IgD-negative memory B cell (primary cell): Measurements from ENCODE around the gene WNT6. TPM values are rescaled to one million over a fixed set of nuclear protein-coding genes. Genes with fewer than 3 reads are reported as not detected.

Experiments used
- H3K27ac Mint-ChIP-seq, 3 donors: one replicate each; pipeline ENCODE4 v1.8.0; 2020 to 2022; ENCODE audit warnings: mild to moderate bottlenecking in 3 of 3, mixed read lengths in 3 of 3, moderate library complexity in 1 of 3
- H3K27me3 Mint-ChIP-seq: one replicate; pipeline ENCODE4 v1.8.0; 2021; ENCODE audit warnings: mixed read lengths
- H3K36me3 Mint-ChIP-seq: one replicate; pipeline ENCODE4 v1.8.0; 2020; ENCODE audit warnings: mild to moderate bottlenecking, mixed read lengths
- H3K4me1 Mint-ChIP-seq, 3 donors: one replicate each; pipeline ENCODE4 v1.8.0; 2020 to 2022; ENCODE audit warnings: mixed read lengths in 3 of 3, mild to moderate bottlenecking in 1 of 3
- H3K4me3 Mint-ChIP-seq, 4 donors: one replicate each; pipeline ENCODE4 v1.8.0; 2020 to 2022; ENCODE audit warnings: mild to moderate bottlenecking in 4 of 4, mixed read lengths in 4 of 4, moderate library complexity in 3 of 4
- H3K9me3 Mint-ChIP-seq, 3 donors: one replicate each; pipeline ENCODE4 v1.8.0; 2020 to 2021; ENCODE audit warnings: mixed read lengths in 3 of 3, mild to moderate bottlenecking in 1 of 3
- polyA plus RNA-seq: library from polyadenylated mRNA; unstranded; fragments of 300-500 nt; fragmentation: Illumina TruSeq; gene quantifications from one replicate; pipeline ENCODE4 v1.2.3, GENCODE V29; 2021

The WNT6 gene
- polyA plus RNA-seq, 1 donor from 2014 or later, result 0.86 TPM

- Mint-ChIP-seq H3K4me3 (peak overlapping the region in 3 of 4 donors; percentile 31 to 77 (median 46)), H3K9me3 (no peaks in the 10 kb centered on the region), H3K27ac (peak overlapping the region; percentile 14 to 97 (median 92)), H3K36me3 (peaks cover 2% of the 10 kb centered on the region), H3K27me3 (peaks cover 7% of the 10 kb centered on the region), H3K4me1 (peaks cover 29 to 47% (median 31%) of the 10 kb centered on the region in 3 donors)
Observed at GRCh38 chr2:218894880-218895157, 35.2 kb downstream of the WNT6 start.

- Mint-ChIP-seq H3K27ac (peak overlapping the region in 2 of 3 donors; percentile 92 to 97), H3K4me3 (peak overlapping the region in 3 of 4 donors; percentile 31 to 88 (median 45)), H3K4me1 (peaks cover 29 to 47% (median 31%) of the 10 kb centered on the region in 3 donors), H3K36me3 (peaks cover 2% of the 10 kb centered on the region), H3K27me3 (peaks cover 7% of the 10 kb centered on the region), H3K9me3 (no peaks in the 10 kb centered on the region)
Observed at GRCh38 chr2:218895326-218895725, 35.7 kb downstream of the WNT6 start.

GRCh38 chr2:218895759-218896500 lies 36.3 kb downstream of the WNT6 start:
- Mint-ChIP-seq H3K4me1 (peaks cover 29 to 47% (median 31%) of the 10 kb centered on the region in 3 donors), H3K4me3 (peak overlapping the region; percentile 31 to 93 (median 84)), H3K9me3 (no peaks in the 10 kb centered on the region), H3K27me3 (peaks cover 13% of the 10 kb centered on the region), H3K36me3 (peaks cover 2% of the 10 kb centered on the region), H3K27ac (peak overlapping the region; percentile 92 to 98 (median 97))

- H3K4me3 Mint-ChIP-seq, result peak overlapping the region; percentile 31 to 93 (median 84)
- peaks cover 29 to 43% (median 31%) of the 10 kb centered on the region in 3 donors for H3K4me1 Mint-ChIP-seq
- H3K27ac Mint-ChIP-seq, result peak overlapping the region; percentile 92 to 98 (median 97)
- no peaks in the 10 kb centered on the region for H3K9me3 Mint-ChIP-seq
- peaks cover 2% of the 10 kb centered on the region for H3K36me3 Mint-ChIP-seq
- peaks cover 16% of the 10 kb centered on the region for H3K27me3 Mint-ChIP-seq
Observed at GRCh38 chr2:218896501-218897393, 37.1 kb downstream of the WNT6 start.

GRCh38 chr2:218897394-218898108 lies 37.9 kb downstream of the WNT6 start:
- Mint-ChIP-seq H3K9me3 (peaks cover 0 to 2% (median 0%) of the 10 kb centered on the region in 3 donors), H3K4me3 (peak overlapping the region; percentile 81 to 92 (median 87)), H3K4me1 (peaks cover 29 to 41% (median 30%) of the 10 kb centered on the region in 3 donors), H3K27me3 (peaks cover 19% of the 10 kb centered on the region), H3K36me3 (peaks cover 4% of the 10 kb centered on the region), H3K27ac (peak overlapping the region; percentile 92 to 98 (median 97))

- H3K27me3 Mint-ChIP-seq, result peaks cover 20% of the 10 kb centered on the region
- H3K9me3 Mint-ChIP-seq, result peaks cover 0 to 2% (median 0%) of the 10 kb centered on the region in 3 donors
- peaks cover 2% of the 10 kb centered on the region for H3K36me3 Mint-ChIP-seq
- H3K4me1 Mint-ChIP-seq, result peaks cover 25 to 37% (median 25%) of the 10 kb centered on the region in 3 donors
- H3K27ac Mint-ChIP-seq, result peak overlapping the region; percentile 90 to 97 (median 92)
- H3K4me3 Mint-ChIP-seq, result peak overlapping the region; percentile 80 to 92 (median 87)
Observed at GRCh38 chr2:218898109-218898878, 38.7 kb downstream of the WNT6 start.

GRCh38 chr2:218899147-218899546 lies 39.5 kb downstream of the WNT6 start:
- Mint-ChIP-seq H3K36me3 (peaks cover 2% of the 10 kb centered on the region), H3K27me3 (peaks cover 20% of the 10 kb centered on the region), H3K4me1 (peaks cover 16 to 28% (median 16%) of the 10 kb centered on the region in 3 donors), H3K4me3 (no peak overlapping the region), H3K27ac (peak overlapping the region in 1 of 3 donors; percentile 92), H3K9me3 (peaks cover 0 to 2% (median 0%) of the 10 kb centered on the region in 3 donors)

GRCh38 chr2:218902427-218902826 lies 42.8 kb downstream of the WNT6 start:
- Mint-ChIP-seq H3K36me3 (peaks cover 2% of the 10 kb centered on the region), H3K4me1 (peaks cover 4 to 9% (median 8%) of the 10 kb centered on the region in 3 donors), H3K27ac (peak overlapping the region in 1 of 3 donors; percentile 18), H3K4me3 (no peak overlapping the region), H3K9me3 (peaks cover 0 to 2% (median 0%) of the 10 kb centered on the region in 3 donors), H3K27me3 (peaks cover 22% of the 10 kb centered on the region)

GRCh38 chr2:218904176-218904575 lies 44.6 kb downstream of the WNT6 start:
- Mint-ChIP-seq H3K27me3 (peaks cover 23% of the 10 kb centered on the region), H3K9me3 (peaks cover 0 to 2% (median 0%) of the 10 kb centered on the region in 3 donors), H3K4me3 (no peak overlapping the region), H3K36me3 (peaks cover 2% of the 10 kb centered on the region), H3K4me1 (peaks cover 2 to 7% (median 6%) of the 10 kb centered on the region in 3 donors), H3K27ac (no peak overlapping the region)

GRCh38 chr2:218908721-218909619 lies 49.4 kb downstream of the WNT6 start:
- Mint-ChIP-seq H3K36me3 (no peaks in the 10 kb centered on the region), H3K9me3 (no peaks in the 10 kb centered on the region), H3K27me3 (peaks cover 7% of the 10 kb centered on the region), H3K27ac (peak overlapping the region; percentile 81 to 91 (median 89)), H3K4me1 (peaks cover 2 to 7% (median 5%) of the 10 kb centered on the region in 3 donors), H3K4me3 (peak overlapping the region; percentile 84 to 94 (median 90))

GRCh38 chr2:218910741-218911140 lies 51.1 kb downstream of the WNT6 start:
- no peaks in the 10 kb centered on the region for H3K36me3 Mint-ChIP-seq
- H3K9me3 Mint-ChIP-seq, result no peaks in the 10 kb centered on the region
- H3K27ac Mint-ChIP-seq, result no peak overlapping the region
- H3K4me1 Mint-ChIP-seq, result peaks cover 2 to 7% (median 5%) of the 10 kb centered on the region in 3 donors
- no peak overlapping the region for H3K4me3 Mint-ChIP-seq
- H3K27me3 Mint-ChIP-seq, result peaks cover 7% of the 10 kb centered on the region

- H3K27me3 Mint-ChIP-seq, result peaks cover 3% of the 10 kb centered on the region
Observed at GRCh38 chr2:218920504-218920903, 60.9 kb downstream of the WNT6 start.

More at GRCh38 chr2:218920504-218920903, 60.9 kb downstream of the WNT6 start:
- H3K27ac Mint-ChIP-seq, result no peak overlapping the region
- H3K9me3 Mint-ChIP-seq, result peaks cover 9 to 14% (median 9%) of the 10 kb centered on the region in 3 donors
- H3K4me3 Mint-ChIP-seq, result no peak overlapping the region
- H3K4me1 Mint-ChIP-seq, result peaks cover 0 to 4% (median 0%) of the 10 kb centered on the region in 3 donors
- H3K36me3 Mint-ChIP-seq, result no peaks in the 10 kb centered on the region
